Stimulated activated CD4-positive, alpha-beta T cell treated with anti-CD3 and anti-CD28 coated beads, Interleukin-15, amount 100 ng/mL, for 1 hour (primary cell): ENCODE data around the gene ABCG1.

Experiments
- DNase-seq, 2 donors: peaks; one replicate each; pipeline ENCODE4 v3.0.0-alpha.2; 2020; ENCODE audit warnings: low read depth in 1 of 2, low spot score in 1 of 2

Gene ABCG1

DNA sequence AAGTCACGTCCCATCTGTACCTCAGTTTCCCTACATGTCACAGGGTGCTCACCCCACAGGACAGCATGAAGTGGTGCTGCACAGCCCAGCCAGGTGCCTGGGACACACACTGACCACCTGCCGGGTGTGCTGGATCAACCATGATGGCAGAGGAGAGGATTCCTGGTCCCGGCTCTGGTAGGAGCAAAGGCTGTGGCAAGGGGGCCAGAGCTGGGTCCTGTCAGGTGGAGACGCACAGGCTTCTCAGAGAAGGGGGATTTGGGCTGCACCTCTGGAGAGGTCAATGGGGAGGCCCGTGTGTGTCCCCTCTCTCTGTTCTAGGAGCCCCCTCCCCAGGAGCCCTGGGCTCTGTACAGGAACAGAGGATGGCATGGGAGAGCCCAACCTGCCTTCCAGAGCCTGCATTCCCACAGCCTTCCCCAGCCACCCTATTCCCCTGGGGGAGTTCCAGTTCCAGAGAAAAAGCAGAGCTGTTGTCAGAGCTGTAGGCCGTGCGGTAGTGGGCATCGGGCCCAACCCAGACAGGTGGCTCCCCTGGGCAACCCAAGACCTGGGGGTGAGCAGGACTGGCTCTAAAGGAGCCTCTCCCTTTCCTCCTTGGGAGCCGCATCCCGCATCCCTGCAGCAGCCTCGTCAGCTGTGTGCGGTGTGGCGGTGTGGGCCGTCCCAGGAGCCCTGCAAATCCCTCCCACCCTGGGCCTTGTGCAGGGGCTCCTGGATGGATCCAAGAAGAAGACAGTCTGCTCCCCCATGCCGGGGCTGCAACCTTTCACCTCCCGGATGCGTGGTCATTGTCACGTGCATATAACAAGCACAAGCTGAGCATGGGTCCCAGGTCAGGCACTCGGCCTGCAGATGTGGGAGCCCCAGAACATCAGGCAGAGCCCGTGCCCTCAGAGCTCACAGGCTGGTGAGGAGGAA is 99.1 kb downstream of the ABCG1 start:
- no peak for DNase-seq

GRCh38 chr21:42319376-42319775 is 100.4 kb downstream of the ABCG1 start:
- DNase-seq: no peak

DNA sequence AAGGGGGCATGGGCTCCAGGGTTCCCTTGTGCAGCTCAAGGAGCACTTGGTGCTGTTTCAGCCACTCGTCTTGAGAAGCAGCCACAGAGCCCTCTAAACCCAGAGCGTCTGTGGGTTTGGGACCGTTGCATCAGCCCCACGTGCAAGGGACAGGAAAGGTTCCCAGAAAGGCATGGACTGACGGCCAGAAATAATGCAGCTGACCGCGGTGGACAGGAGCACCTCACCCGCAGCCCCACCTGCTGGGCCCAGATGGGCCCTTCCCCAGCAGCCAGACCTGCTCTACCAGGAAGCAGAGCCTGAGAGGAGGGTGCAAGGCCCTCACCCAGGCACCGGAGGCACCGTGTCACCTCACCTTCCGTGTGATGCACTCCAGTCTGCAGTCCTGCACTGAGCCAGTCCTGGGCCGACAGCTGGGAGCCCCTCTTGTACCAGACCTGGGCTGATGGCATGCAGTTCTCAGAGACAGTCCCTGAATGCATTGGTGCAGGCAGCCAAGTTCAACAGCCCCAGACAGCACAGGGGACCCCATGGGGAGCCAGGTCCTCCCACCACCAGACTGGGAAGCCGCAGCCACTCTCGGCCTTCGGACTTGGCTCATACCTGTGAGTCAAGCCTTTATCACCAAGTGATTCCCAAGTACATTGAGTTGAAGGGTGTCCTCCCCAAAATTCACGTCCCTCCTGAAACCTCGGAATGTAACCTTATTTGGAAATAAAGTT is 101.1 kb downstream of the ABCG1 start:
- no peak for DNase-seq

DNA sequence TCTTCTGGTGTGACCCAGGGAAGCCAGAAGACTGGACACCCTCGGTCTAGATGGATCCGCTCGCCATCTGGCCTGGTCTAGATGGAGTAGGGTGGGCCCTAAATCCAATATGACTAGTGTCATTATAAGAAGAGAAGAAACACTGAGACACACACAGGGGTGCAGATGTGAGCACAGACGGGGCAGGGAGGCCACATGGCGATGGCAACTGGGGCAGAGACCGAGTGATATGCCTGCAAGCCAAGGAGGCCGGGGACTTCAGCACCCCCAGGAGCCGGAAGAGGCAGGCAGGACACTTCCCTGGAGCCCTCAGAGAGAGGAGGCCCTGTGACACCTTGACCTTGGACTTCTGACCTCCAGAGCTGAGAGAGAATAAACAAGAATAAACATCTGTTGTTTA is 101.9 kb downstream of the ABCG1 start:
- no peak for DNase-seq

GRCh38 chr21:42321231-42321630 is 102.3 kb downstream of the ABCG1 start:
- DNase-seq: no peak

DNA sequence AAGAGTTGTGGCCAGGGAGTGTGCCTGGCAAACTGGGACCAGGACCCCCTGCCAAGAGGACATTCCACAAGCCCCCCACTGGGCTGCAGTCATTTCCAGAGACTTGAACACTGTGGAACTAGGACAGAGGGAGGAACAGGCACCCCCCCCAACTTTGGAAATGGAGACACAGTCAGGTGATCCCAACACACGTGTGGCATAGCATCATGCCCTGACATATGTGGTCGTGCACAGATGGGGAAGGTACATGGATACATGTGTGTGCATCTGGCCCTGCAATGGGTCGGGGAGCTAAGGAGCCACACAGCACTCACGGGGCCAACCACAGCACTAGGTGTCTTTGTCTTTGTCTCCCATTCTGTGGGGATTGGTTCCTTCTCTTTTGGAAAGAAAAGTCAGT is 102.9 kb downstream of the ABCG1 start:
- DNase-seq: no peak

GRCh38 chr21:42324896-42325295 is 106.0 kb downstream of the ABCG1 start:
- DNase-seq: no peak

DNA sequence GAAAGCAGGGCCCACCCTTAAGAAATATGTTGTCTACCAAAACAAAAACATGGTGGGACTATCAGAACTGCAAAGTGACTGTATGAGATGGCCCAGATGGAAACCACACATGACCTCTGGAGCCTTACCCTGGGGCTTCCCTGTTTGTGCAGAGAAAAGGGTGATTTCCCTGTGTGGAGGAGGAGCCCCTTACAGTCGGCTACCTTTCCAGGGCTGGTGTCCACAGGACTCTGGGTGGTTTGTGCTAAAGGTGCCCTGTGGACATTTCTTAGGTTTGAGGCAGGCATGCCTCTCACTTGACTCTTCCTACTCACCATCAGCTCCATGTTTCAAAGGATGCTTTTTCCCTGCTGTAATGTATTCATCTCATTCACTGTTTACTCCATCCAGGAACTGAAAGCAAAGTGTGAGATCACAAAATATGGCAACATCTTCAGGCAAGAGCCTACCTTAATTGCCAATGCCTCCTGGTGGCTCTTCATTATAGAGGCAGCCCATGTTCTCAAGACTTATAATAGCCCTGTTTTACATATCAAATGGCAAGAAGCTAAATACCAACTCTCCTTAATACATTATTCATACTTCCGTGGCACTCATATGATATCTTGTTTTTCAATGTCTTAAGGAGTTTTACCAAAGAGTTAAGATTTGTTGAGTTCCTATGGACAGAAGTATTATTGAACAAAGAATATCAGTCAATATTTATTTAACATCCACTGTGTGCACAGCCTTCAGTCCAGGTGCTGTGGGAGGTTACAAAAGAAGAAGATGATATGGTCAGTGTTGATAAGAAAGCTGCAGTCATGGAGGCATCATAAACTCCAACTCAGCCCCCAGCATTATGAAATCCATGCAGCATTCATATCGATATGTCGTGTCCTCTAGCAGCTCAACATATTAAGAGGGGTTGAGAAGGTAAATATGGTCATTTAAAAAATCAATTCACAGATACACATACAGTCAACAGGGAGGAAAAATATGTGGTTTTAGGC is 111.7 kb downstream of the ABCG1 start:
- no peak for DNase-seq

- DNase-seq: no peak
These were observed 112.7 kb downstream of the ABCG1 start for GRCh38 chr21:42331660-42332059.

GRCh38 chr21:42332557-42333317 is 113.8 kb downstream of the ABCG1 start:
- no peak for DNase-seq

DNA sequence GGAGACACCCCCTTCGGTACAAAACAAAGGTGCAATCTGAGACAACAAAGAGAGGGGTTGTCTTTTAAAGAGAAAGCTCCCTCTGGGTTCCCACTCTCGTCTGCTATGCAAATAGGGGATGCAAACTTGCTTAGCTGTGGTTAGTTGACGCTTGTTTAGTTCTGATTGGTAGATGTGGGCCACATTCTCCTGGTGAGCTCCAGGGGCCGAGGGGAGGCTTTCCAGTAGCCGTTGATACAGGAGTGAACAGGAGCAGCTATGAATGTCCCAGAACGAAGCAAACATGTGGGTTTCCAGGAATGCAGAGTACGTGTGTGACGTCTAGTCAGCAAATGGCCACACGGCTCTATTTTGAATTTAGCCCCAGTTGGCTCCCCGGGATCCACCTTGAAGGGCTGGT is 117.1 kb downstream of the ABCG1 start:
- no peak for DNase-seq

- no peak for DNase-seq
These were observed 118.3 kb downstream of the ABCG1 start for GRCh38 chr21:42337276-42337675.

GRCh38 chr21:42337830-42338728 is 119.1 kb downstream of the ABCG1 start:
- peak; percentile 70 to 74 for DNase-seq

GRCh38 chr21:42338729-42339715 is 120.1 kb downstream of the ABCG1 start:
- no peak for DNase-seq

GRCh38 chr21:42340187-42341050 is 121.5 kb downstream of the ABCG1 start:
- no peak for DNase-seq

DNA sequence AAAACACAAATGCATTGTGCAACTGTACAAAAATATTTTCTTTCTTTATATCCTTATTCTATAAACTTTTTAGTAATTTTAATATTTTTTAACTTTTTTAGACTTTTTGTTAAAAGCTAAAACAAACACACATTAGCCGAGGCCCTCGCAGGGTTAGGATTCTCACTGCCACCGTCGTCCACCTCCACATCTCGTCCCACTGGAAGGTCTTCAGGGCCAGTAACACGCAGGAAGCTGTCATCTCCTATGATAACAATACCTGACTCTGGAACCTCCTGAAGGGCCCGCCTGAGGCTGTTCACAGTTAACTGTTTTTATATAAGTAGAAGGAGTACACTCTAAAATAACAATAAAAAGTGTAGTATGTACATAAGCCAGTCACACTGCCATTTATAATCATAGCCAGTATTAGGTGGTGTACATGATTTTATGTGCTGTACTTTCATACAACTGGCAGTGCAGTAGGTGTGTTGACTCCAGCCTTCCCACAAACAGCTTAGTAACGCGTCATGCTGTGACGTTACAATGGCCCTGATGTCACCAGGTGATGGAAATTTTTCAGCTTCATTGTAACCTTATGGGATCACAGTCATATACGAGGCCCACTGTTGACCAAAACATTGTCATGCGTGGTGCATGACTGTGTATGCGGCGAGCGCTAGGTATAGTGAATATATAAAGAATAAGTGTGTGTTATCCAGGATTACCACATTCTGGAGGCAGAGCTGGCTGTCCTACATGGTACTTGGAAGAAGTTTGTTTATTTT is 123.0 kb downstream of the ABCG1 start:
- DNase-seq: no peak

DNA sequence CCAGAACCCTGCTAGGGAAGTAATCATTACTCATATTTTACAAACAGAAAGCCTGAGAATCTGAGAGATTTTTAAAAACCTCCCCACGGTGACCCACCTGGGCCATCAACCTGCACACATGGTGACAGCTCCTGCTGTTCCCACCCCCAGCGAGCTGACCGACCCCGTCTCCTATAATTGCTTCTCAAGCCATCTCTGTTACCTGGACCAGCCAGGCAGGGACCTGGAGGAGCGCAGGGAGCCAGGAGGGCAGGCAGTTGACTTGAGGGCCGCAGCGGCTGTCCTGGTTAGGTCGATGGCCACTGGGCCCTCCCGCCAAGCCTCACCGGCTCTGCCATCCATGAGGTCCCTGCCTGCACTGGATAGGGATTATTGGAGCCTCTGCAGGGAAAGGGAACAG is 124.2 kb downstream of the ABCG1 start:
- DNase-seq: no peak
